ENCODE measurements around the gene EYS. TPM values are rescaled to one million over a fixed set of nuclear protein-coding genes. Genes with fewer than 3 reads are reported as not detected.

Gene EYS
- total and polyA plus RNA-seq, 7 donors, result 0.07 to 0.46 TPM; not detected in 5

- intact Hi-C loops (cut with DNase I), result no loop called here
- Histone ChIP-seq H3K27me3 (no peaks in the 10 kb centered on the region), H3K4me1 (no peaks in the 10 kb centered on the region), H3K36me3 (no peaks in the 10 kb centered on the region), H3K9me3 (no peaks in the 10 kb centered on the region), H3K4me3 (no peak overlapping the region), H3K27ac (no peak overlapping the region)
- DNase-seq, result no peak
- TF ChIP-seq CTCF (IDR thresholded peaks at IDR 0.05), result no peak
- no peak for TF ChIP-seq EP300 (IDR thresholded peaks at IDR 0.05)
- TF ChIP-seq POLR2AphosphoS5 (IDR thresholded peaks at IDR 0.05), result no peak
- TF ChIP-seq POLR2A (IDR thresholded peaks at IDR 0.05), result no peak
Measured at GRCh38 chr6:63797721-63798120, 1909.3 kb downstream of the EYS start.

DNA sequence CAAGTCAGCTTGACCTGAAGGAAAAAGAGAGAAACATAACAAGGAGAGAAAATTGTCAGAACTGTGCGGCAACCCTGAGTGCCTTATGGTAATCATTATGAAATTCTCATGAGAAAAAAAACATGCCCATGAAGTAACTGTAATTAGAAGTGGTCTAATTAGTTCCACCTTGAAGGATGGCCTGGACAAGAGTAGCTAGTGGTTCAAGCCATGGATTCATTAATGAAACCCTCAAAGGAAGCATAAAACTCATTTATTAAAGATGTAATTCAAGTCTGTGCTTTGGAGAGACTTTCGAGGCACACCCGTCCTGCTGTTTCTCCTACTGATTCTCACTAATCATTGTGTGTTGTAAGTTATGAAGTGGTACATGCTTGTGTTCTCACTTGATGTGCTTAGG lies 1911.2 kb downstream of the EYS start:
- intact Hi-C loops (cut with DNase I), result no loop called here
- Histone ChIP-seq H3K4me1 (no peaks in the 10 kb centered on the region), H3K27me3 (no peaks in the 10 kb centered on the region), H3K4me3 (no peak overlapping the region), H3K9me3 (no peaks in the 10 kb centered on the region), H3K27ac (no peak overlapping the region), H3K36me3 (no peaks in the 10 kb centered on the region)
- TF ChIP-seq EP300 (IDR thresholded peaks at IDR 0.05) (no peak), POLR2A (IDR thresholded peaks at IDR 0.05) (no peak), POLR2AphosphoS5 (IDR thresholded peaks at IDR 0.05) (no peak), CTCF (IDR thresholded peaks at IDR 0.05) (no peak)
- no peak for DNase-seq
- 93 to 97% methylated on average over 3 of the region's 3 CpGs for WGBS, 2 donors

DNA sequence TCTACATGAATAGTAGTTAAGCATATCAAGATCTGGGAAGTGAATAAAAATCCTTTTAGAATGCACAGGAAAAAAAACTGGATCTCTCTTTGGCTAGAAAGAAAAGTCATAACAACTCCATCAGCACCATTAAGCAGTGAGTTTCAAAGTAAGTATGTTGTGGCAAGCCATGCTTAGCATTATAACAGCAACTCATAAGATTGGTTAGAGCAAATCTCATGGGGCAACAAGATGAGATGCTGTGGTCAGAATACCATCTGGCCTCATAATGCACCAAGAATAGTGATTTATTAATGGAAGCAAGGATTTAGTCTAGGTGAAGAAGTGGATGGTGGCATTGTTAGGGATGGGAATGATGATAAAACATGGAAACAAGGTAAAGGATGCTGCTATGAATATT lies 1912.0 kb downstream of the EYS start:
- Histone ChIP-seq H3K4me3 (no peak overlapping the region), H3K9me3 (no peaks in the 10 kb centered on the region), H3K27me3 (no peaks in the 10 kb centered on the region), H3K27ac (no peak overlapping the region), H3K36me3 (no peaks in the 10 kb centered on the region), H3K4me1 (no peaks in the 10 kb centered on the region)
- DNase-seq, result no peak
- intact Hi-C loops (cut with DNase I), result no loop called here
- TF ChIP-seq EP300 (IDR thresholded peaks at IDR 0.05), result no peak
- TF ChIP-seq CTCF (IDR thresholded peaks at IDR 0.05), result no peak
- no peak for TF ChIP-seq POLR2A (IDR thresholded peaks at IDR 0.05)
- TF ChIP-seq POLR2AphosphoS5 (IDR thresholded peaks at IDR 0.05), result no peak

GRCh38 chr6:63793465-63794137 lies 1913.4 kb downstream of the EYS start:
- H3K4me3 ChIP-seq, result no peak overlapping the region
- no peaks in the 10 kb centered on the region for H3K27me3 ChIP-seq
- H3K27ac ChIP-seq, result no peak overlapping the region
- DNase-seq, result no peak
- no peaks in the 10 kb centered on the region for H3K4me1 ChIP-seq
- WGBS, 2 donors, result 85 to 87% methylated on average over 4 of the region's 4 CpGs
- no peaks in the 10 kb centered on the region for H3K9me3 ChIP-seq
- no peaks in the 10 kb centered on the region for H3K36me3 ChIP-seq
- intact Hi-C loops (cut with DNase I), result no loop called here
- TF ChIP-seq CTCF (IDR thresholded peaks at IDR 0.05), result no peak
- TF ChIP-seq POLR2A (IDR thresholded peaks at IDR 0.05), result no peak
- no peak for TF ChIP-seq EP300 (IDR thresholded peaks at IDR 0.05)
- TF ChIP-seq POLR2AphosphoS5 (IDR thresholded peaks at IDR 0.05), result no peak
